Cerebellar cortex (tissue), 1 donor: ENCODE data around the gene ANKRD2.
"Not testable (repeated sequence)": the region's sequence is repeated elsewhere in the genome, so short reads cannot be mapped to it uniquely, and the experiment has no call there.

ENCODE experiments used
- DNase-seq: peaks from one replicate; pipeline ENCODE4 v3.0.0-alpha.2; 2015; ENCODE audit warnings: low spot score

The ANKRD2 gene

DNA sequence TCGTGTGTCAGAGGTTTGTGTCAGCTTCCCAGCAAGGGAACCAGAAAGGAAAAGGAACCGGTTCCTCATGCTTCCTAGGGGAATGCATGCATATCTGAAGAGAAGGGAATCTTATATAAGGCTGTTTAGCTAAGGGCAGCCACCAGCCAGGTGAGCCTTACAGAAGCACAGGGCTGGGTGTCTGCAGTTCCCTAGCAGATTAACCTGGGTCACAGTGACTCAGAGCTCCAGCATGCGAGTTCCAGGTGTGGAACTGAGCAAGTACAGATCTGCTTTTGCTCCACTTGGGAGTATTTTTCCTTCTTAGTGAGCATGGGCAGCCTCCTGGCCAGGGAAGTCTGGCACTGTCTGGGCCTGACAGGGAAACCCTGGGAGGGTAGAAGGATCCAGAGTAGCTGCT is 957 bp upstream of the ANKRD2 start:
- DNase-seq, result peak; percentile 61

DNA sequence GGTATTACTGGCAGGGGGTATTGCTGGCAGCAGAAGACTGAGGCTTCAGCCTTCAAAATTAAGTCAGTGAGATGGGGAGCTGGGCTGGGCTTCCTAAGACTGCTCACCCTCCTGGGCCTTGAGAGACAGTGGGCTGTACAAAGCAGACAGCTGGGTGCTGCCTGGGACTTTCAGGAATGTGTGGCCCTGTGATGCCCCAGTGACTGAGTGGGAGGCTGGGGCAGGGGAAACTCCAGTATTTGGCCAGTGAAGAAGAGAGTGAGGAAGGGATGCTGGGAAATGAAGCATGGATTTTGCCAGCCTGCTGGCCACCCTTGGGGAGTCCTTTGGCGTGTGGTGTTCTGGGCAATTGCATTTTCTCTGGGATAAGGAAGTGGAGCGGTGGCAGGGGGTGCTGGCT is 442 bp downstream of the ANKRD2 start:
- no peak for DNase-seq

GRCh38 chr10:97573672-97574071 is 1.1 kb downstream of the ANKRD2 start:
- no peak for DNase-seq

GRCh38 chr10:97574374-97575126 is 2.0 kb downstream of the ANKRD2 start:
- peak; percentile 94 for DNase-seq

GRCh38 chr10:97575127-97575668 is 2.6 kb downstream of the ANKRD2 start:
- DNase-seq, result no peak

GRCh38 chr10:97576487-97576886 is 3.9 kb downstream of the ANKRD2 start:
- DNase-seq, result not testable (repeated sequence)

DNA sequence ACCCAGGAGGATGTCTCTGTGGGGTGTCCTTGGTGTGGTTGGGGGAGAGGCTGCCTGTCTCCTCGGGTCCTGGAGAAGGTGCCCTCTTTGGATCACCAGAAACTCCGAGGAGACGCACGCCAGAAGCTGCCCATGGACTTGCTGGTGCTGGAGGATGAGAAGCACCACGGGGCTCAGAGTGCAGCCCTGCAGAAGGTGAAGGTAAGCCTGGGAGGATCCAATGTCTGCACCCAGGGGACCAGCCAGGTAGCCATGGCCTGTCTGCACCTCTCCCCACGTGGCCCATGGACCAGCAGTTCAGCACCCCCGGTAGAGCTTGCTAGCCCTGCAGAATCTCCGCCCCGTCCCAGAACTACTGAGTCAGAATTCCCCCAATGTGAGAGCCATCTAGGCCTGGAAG is 5.1 kb downstream of the ANKRD2 start:
- no peak for DNase-seq

DNA sequence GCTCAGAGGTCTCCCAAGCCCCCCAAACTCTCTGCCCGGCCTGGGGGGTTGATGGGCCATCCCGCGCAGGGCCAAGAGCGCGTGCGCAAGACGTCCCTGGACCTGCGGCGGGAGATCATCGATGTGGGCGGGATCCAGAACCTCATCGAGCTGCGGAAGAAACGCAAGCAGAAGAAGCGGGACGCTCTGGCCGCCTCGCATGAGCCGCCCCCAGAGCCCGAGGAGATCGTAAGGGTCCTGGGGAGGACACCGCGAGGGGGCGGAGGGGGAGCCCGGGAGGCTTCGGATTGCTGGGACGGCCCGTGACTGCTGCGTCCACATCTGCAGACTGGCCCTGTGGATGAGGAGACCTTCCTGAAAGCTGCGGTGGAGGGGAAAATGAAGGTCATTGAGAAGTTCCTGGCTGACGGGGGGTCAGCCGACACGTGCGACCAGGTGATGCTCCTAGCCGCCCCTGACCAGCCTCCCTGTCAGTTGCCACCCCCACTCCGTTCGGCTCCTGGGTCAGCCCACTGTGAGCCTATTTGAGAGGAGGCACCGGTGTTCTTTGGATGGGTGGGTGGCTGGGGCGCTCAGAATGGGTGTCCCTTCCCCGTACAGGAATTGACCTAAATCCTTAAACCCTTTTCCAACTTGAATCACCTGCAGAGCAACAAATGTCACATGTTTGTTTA is 5.7 kb downstream of the ANKRD2 start:
- DNase-seq, result no peak

DNA sequence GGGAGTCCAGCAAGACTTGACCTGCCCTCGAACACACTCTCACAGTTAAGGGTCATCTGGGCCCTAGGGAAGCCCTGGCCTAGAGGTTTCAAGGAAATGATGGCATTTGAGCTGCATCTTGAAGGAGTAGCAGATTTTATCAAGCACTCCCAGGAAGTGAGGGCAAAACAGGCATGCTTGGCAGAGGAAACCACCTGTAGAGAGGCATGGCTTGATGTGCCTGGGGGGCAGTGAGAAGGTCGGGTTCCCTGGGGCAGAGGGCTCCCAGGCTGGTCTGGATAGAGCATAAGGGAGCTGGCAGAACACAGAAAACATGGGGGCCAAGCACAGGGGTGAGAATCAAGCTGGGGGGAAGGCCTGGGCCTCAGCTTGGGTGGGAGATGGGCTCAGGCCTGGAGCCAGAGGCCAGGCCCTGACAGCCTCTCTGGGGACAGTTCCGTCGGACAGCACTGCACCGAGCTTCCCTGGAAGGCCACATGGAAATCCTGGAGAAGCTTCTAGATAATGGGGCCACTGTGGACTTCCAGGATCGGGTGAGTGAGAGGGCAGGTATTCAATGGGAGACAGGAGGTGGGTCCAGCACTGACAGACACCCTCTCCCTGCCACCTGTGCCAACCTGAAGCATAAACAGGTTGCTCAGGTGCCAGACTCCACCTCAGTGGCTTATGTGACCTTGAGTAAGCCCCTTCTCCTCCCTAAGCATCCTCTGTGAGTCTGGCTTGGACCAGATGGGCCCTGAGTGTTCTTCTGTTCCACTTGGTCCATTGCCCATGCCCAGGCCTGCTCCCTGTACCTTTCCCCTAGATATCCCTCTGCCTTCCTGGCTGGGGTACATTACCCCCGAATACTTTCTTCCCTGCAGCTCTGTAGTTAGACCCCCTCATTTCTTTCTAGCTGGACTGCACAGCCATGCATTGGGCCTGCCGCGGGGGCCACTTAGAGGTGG is 8.1 kb downstream of the ANKRD2 start:
- peak; percentile 52 for DNase-seq

DNA sequence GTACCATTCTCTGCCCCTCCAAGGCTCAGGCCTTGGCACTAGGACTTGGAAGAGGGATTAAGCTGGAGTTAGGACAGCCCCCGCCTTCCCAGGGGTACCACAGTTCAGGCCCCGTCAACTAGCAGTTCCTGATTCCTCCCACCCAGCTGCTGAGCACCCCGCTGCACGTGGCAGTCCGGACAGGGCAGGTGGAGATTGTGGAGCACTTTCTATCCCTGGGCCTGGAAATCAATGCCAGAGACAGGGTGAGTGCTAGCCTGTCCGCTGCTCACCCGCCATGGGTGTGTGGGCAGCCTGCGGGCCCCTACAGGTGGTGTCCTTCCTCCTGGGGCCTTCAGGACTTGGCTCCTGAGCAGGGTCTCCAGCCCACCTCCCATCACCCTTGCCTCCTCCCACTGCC is 9.6 kb downstream of the ANKRD2 start:
- no peak for DNase-seq

DNA sequence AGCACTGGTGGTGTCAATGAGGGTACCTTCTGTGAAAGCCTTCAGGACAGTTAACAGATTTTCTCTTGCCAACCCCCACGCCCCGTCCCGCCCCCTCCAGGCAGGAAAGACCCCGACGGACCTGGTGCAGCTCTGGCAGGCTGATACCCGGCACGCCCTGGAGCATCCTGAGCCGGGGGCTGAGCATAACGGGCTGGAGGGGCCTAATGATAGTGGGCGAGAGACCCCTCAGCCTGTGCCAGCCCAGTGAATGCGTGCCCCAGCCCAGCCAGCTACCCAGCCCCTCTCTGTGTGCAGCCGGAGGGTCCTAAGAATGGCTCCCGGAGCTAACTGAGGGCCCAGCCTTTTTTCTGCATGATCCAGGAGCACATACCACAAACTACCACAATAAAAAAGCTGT is 10.9 kb downstream of the ANKRD2 start:
- DNase-seq, result no peak

DNA sequence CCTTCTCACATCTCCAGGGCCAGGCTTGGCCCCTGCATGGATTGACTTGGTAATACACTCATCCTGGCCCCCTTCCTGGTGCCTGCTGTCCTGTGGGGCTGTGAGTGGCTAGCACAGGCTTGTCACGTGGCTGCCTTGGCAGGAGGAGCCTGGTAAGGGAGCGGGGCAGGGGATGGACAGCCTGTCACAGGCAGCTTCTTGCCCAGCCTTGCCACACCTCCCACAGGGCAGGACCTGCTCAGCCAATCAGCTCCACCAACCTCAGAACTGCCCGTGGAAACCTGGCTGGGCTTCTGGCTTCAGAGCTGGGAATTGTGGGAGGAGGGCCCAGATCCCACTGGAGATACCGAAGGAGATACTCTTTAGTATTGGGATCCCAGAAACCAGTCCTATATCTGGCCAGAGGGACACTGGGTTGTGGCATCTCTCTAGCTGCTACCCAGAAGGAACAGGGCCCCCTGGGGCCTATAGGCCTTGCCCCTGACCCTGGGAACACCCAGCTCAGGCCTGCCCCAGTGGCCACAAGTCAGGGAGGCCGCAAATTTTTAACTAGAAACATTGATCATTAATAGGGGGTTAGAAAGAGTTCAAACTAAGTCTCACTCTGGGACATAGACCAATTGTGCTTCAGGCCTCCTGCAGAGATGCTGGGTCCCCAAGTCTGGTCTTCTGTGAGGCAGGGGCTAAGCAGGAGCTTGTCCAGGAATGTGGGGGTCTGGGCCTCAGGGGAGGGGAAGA is 11.7 kb downstream of the ANKRD2 start, which contains the start of gene HOGA1:
Gene HOGA1 (plus strand): TSS at position 330 of the 738 bp plus-strand sequence. CDS start 315 bp downstream, at position 645.
- DNase-seq, result peak; percentile 100

GRCh38 chr10:97584798-97585438 is 12.3 kb downstream of the ANKRD2 start:
- DNase-seq, result no peak

DNA sequence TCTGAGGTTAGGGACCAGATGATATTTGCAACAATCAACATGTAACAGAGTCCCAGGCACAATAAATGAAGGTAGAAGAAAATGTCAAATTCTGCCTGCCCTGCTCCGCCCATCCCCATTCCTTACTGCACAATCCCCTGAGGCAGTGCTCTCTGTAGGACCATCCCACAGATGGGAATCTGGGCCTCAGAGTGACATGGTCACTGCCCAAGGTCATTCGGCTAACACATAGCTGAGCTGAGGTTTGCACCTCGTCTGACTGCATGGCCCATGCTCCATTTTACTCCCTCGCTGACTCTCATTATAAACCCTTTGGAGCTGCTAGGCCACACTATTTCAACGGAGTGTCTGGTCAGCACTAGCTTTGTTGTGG is 12.8 kb downstream of the ANKRD2 start:
- no peak for DNase-seq

DNA sequence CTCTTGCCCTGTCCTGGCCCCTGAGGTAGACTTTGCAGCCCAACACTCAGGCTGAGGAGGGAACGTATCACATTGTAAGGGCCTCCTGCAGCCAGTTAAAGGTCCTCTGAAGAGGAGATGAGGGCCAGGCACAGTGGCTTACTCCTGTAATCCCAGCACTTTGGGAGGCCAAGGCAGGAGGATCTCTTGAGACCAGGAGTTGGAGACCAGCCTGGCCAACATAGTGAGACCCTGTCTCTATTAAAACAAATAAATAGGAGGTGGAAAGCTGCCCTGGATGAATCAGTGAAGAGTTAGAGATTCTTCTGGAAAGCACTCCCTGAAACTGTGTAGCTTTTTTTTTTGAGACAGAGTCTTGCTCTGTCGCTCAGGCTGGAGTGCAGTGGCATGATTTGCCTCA is 14.6 kb downstream of the ANKRD2 start:
- DNase-seq, result no peak

DNA sequence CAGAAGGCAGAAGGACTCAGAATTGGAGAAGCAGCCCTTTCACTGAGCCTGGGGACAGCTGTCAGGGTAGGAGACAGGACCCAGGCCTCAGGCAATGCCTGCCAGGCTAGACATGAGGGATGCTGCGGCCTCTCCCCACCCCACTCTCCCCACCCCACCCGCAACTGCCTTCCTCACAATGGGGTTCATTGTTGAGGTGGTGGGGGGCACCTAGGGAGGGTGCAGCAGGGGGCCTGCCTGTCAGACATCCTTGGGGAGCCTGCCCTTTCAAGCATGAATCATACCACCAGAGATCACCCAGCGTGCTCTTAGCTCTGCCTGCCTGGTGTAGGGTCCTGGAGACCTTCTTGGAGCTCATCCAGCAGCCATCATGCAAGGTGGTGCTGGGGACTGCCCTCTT is 16.9 kb downstream of the ANKRD2 start, which contains the start of gene C10orf62:
Gene C10orf62 (plus strand): TSS at position 243 of the 400 bp plus-strand sequence. CDS start 177 bp downstream, outside the sequence.
- DNase-seq, result no peak

DNA sequence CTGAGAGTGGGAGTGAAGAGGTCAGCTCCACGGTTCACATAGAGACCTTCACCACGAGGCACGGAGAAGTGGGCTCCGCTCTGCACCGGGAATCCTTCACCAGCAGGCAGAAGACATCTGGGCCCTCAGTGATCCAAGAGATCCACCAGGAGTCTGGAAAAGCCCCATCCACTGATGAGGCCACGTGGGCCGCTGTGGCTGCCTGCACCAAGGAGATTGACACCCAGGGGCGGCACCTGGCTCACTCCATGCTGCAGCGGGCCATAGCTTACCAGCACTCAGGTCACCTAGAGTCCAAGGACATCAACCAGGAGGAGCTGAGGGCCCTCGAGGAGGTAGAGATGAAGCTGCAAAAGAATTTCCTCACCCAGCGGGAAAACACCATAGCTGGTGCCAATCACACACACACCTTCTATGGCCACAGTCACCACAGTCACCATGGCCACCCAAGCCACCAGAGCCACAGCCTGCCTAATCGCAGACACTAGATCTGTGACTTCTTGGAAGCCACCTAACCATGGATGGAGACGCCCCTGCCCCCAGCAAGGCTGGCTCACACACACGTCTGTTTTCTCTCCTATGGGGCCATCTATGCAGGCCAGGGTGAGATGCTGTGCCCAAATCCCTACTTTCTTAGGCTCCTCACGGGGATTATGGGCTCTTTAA is 17.6 kb downstream of the ANKRD2 start:
- DNase-seq, result no peak

DNA sequence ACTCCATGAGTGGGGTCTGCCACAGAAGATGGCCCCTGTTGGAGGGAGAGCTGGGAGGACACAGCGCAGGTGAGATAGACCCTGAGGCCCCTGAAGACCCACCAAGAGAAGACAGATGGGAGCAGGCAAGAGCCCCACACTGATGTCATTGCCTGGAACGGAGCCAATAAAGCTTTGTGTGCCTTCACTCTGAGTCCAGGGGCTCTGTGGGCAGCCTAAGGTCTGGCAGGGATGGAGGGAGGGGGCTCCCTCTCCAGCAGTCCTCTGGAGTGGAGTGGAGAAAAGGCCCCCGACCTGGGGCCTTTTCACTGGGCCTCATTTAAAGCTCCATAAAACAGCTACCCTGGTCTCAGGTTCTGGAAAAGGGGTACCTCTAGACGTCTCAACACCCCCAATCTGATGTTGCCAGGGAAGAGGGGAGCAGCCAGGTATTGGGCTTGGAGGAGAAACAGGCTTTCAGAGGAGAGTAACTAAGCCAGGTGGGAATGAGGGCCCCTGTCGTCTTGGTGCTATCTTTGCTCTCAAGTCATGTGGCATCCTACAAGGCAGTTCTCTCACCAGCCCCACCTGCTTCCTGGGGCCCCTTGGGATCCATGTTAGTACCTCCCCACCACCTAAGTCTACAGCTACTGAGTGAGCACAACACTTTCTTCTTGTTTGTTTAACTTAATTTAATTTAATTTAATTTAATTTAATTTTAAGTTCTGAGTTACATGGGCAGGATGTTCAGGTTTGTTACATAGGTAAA is 18.3 kb downstream of the ANKRD2 start:
- DNase-seq, result no peak

- DNase-seq, result no peak
Measured at GRCh38 chr10:97593421-97593820, 20.8 kb downstream of the ANKRD2 start.
